IMR-90 (cell line): Measurements from ENCODE around the gene HEXD. TPM values are rescaled to one million over a fixed set of nuclear protein-coding genes. Genes with fewer than 3 reads are reported as not detected.

Experiments
- ATAC-seq: fragments of 200-7000 bp; cut with Tn5 transposase; 2 replicates; pipeline ENCODE4 v1.9.1; 2020; ENCODE audit warnings: low read depth, mild to moderate bottlenecking, moderate library complexity
- BruUV-seq: library from RNA; stranded (reverse); fragments of 400-500 nt; replicated peaks from 2 replicates; lab custom pipeline; 2021; lab: Mats Ljungman, UMichigan
- CTCF ChIA-PET: fragments of 300-600 bp; formaldehyde crosslinking; extraction: SDS; loops from one replicate; lab custom pipeline; 2021; ENCODE audit warnings: antibody characterized with exemption; lab: Yijun Ruan, JAX
- POLR2A ChIA-PET: fragments of 300-600 bp; sonication (Branson Sonifier 250); formaldehyde crosslinking; loops from one replicate; lab custom pipeline; 2022; ENCODE audit warnings: antibody characterized with exemption; ENCODE audit not compliant: unreplicated experiment; lab: Charles Lee
- DNase-seq: peaks from one replicate; pipeline ENCODE4 v3.0.0; 2013
- H2AFZ ChIP-seq: replicated peaks from 2 replicates; pipeline ENCODE3; 2013; ENCODE audit warnings: low read length, mild to moderate bottlenecking; ENCODE audit not compliant: poor library complexity
- H2AK5ac ChIP-seq: 2 replicates; pipeline ENCODE4 v1.6.1; 2013; ENCODE audit warnings: low read depth, low read length, inconsistent platforms
- H2AK9ac ChIP-seq: replicated peaks from 2 replicates; pipeline ENCODE3; 2013; ENCODE audit warnings: mild to moderate bottlenecking, low read depth, low read length, moderate library complexity; ENCODE audit not compliant: poor library complexity
- H2BK120ac ChIP-seq: 2 replicates; pipeline ENCODE4 v1.6.1; 2013; ENCODE audit warnings: low read depth, low read length, inconsistent platforms
- H2BK15ac ChIP-seq: 3 replicates; pipeline ENCODE4 v1.6.1; 2013; ENCODE audit warnings: low read depth, low read length, inconsistent platforms
- H2BK20ac ChIP-seq: 2 replicates; pipeline ENCODE4 v1.6.1; 2013; ENCODE audit warnings: low read depth, mild to moderate bottlenecking, inconsistent platforms, low read length, moderate library complexity
- H2BK5ac ChIP-seq: 2 replicates; pipeline ENCODE4 v1.6.1; 2013; ENCODE audit warnings: mild to moderate bottlenecking, low read depth, low read length, inconsistent platforms; ENCODE audit not compliant: poor library complexity, severe bottlenecking
- H3K14ac ChIP-seq: replicated peaks from 2 replicates; pipeline ENCODE4 v1.6.1; 2013; ENCODE audit warnings: low read depth, low read length, inconsistent platforms
- H3K18ac ChIP-seq: 2 replicates; pipeline ENCODE4 v1.6.1; 2013; ENCODE audit warnings: low read depth, low read length, control low read depth
- H3K23ac ChIP-seq: 2 replicates; pipeline ENCODE4 v1.6.1; 2013; ENCODE audit warnings: low read depth, low read length, inconsistent platforms
- H3K27ac ChIP-seq: 2 replicates; pipeline ENCODE4 v1.5.1; 2013; ENCODE audit warnings: mild to moderate bottlenecking, control low read depth, low read length; ENCODE audit not compliant: insufficient read depth
- H3K27me3 ChIP-seq: 2 replicates; pipeline ENCODE4 v1.6.1; 2013; ENCODE audit warnings: low read length; ENCODE audit not compliant: control insufficient read depth, insufficient read depth
- H3K36me3 ChIP-seq: 2 replicates; pipeline ENCODE4 v1.6.1; 2013; ENCODE audit warnings: low read length, mixed read lengths; ENCODE audit not compliant: control insufficient read depth, insufficient read depth
- H3K4ac ChIP-seq: 2 replicates; pipeline ENCODE4 v1.6.1; 2013; ENCODE audit warnings: low read depth, low read length, inconsistent platforms
- H3K4me1 ChIP-seq: 2 replicates; pipeline ENCODE4 v1.6.1; 2013; ENCODE audit warnings: low read length, mixed read lengths; ENCODE audit not compliant: control insufficient read depth, insufficient read depth
- H3K4me2 ChIP-seq: 2 replicates; pipeline ENCODE4 v1.6.1; 2013; ENCODE audit warnings: low read depth, mild to moderate bottlenecking, control low read depth, low read length, moderate library complexity
- H3K4me3 ChIP-seq: 2 replicates; pipeline ENCODE4 v1.5.1; 2013; ENCODE audit warnings: low read depth, mild to moderate bottlenecking, control low read depth, low read length, moderate library complexity; ENCODE audit not compliant: insufficient read depth
- H3K56ac ChIP-seq: 2 replicates; pipeline ENCODE4 v1.6.1; 2013; ENCODE audit warnings: low read length, inconsistent platforms; ENCODE audit not compliant: insufficient read depth; ENCODE audit errors: extremely low read depth
- H3K79me1 ChIP-seq, 2 experiments: 2 replicates each; pipeline ENCODE4 v1.6.1; 2013; ENCODE audit warnings: low read length in 2 of 2, inconsistent platforms in 1 of 2, low read depth in 1 of 2
- H3K9ac ChIP-seq: 2 replicates; pipeline ENCODE4 v1.6.1; 2013; ENCODE audit warnings: low read depth, low read length, control low read depth
- H3K9me1 ChIP-seq: 2 replicates; pipeline ENCODE4 v1.6.1; 2013; ENCODE audit warnings: low read length, inconsistent platforms; ENCODE audit not compliant: insufficient read depth
- H3K9me3 ChIP-seq: 2 replicates; pipeline ENCODE4 v1.6.1; 2013; ENCODE audit warnings: low read length; ENCODE audit not compliant: control insufficient read depth, insufficient read depth
- H4K20me1 ChIP-seq: 2 replicates; pipeline ENCODE4 v1.6.1; 2013; ENCODE audit warnings: low read length, inconsistent platforms; ENCODE audit not compliant: insufficient read depth
- H4K5ac ChIP-seq: 2 replicates; pipeline ENCODE4 v1.6.1; 2013; ENCODE audit warnings: mild to moderate bottlenecking, low read depth, low read length, control low read depth
- H4K8ac ChIP-seq, 2 experiments: 2 replicates each; pipeline ENCODE4 v1.6.1; 2013; ENCODE audit warnings: low read depth in 2 of 2, low read length in 2 of 2, control low read depth in 1 of 2, inconsistent platforms in 1 of 2
- H4K91ac ChIP-seq: 2 replicates; pipeline ENCODE4 v1.6.1; 2013; ENCODE audit warnings: low read depth, low read length, inconsistent platforms; ENCODE audit not compliant: insufficient read depth
- BHLHE40 ChIP-seq: fragments of 150-350 bp; IDR thresholded peaks from 2 replicates; pipeline ENCODE4 v1.6.1; 2016; ENCODE audit warnings: mild to moderate bottlenecking, low read depth, low read length
- MXI1 ChIP-seq: IDR thresholded peaks from 2 replicates; pipeline ENCODE4 v1.6.1; 2012; ENCODE audit warnings: low read depth, mild to moderate bottlenecking, low read length, moderate library complexity, borderline replicate concordance
- RAD21 ChIP-seq: IDR thresholded peaks from 2 replicates; pipeline ENCODE4 v1.6.1; 2012; ENCODE audit warnings: low read length, improper control_type of control experiment
- RFX5 ChIP-seq: IDR thresholded peaks from 2 replicates; pipeline ENCODE4 v1.8.0; 2012; ENCODE audit warnings: low read depth, mild to moderate bottlenecking, low read length, moderate library complexity
- SMC3 ChIP-seq: fragments of 150-350 bp; IDR thresholded peaks from 2 replicates; pipeline ENCODE4 v1.6.1; 2016; ENCODE audit warnings: low read depth, mild to moderate bottlenecking, antibody characterized with exemption, low read length, moderate library complexity
- WGBS, 2 experiments: methylation state at CpG; one replicate each; pipeline versions ENCODE4 v1.1.5 to v1.1.7; 2013; ENCODE audit warnings: missing lambda C conversion rate in 2 of 2; ENCODE audit not compliant: insufficient read length in 1 of 2; ENCODE audit errors: extremely low coverage in 2 of 2; 5-methylcytosine and 5-hydroxymethylcytosine counted together
- dilution Hi-C: fragments of 300-500 bp; cut with HindIII; formaldehyde crosslinking; loops from one replicate; pipeline ENCODE4 v1.14.3; 2018; ENCODE audit warnings: low sequenced_read_pairs; ENCODE audit not compliant: unreplicated experiment
- in situ Hi-C: fragments of 300-500 bp; cut with MboI; formaldehyde crosslinking; loops from 3 replicates; pipeline ENCODE4 v1.14.3; 2019; ENCODE audit warnings: low sequenced_read_pairs, inconsistent platforms, mixed read lengths
- intact Hi-C: fragments of 100-400 bp; cut with micrococcal nuclease; formaldehyde crosslinking; loops from 2 replicates; pipeline ENCODE4 v1.10.0; 2022
- polyA plus RNA-seq, 3 experiments: library from polyadenylated mRNA; depleted of rRNA; stranded (reverse); fragments of >200 nt; gene quantifications; 2 replicates each; pipeline ENCODE4 v1.2.3, GENCODE V29; 2012; ENCODE audit warnings: low replicate concordance in 1 of 3
- total RNA-seq: library from RNA; depleted of rRNA; stranded (reverse); fragments of >200 nt; gene quantifications from 2 replicates; pipeline ENCODE4 v1.2.3, GENCODE V29; 2012

HEXD gene
- total and polyA plus RNA-seq, 2 of the 4 experiments (the other 2 are of a cell fraction): 3.8 to 9.5 TPM

DNA sequence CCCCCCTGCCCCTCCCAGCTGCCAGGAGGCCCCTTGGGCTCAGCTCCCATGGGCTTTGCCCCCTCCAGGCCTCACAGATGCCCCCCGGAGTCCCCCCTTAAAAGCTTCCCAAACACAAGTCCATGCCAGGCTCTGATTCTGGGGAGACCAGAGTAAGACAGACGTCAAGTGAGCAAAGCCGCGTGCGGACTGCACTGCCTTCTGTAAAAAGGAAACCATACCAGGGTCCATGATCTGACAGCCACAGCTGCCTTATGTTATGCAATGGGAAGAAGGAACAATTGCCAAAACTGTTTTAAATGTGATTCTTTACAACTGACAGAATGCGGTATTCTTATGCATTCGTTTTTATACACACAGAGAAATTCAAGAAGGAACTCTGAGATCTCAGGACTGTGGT, 17.9 kb upstream of the HEXD start:
- Histone ChIP-seq H3K23ac (no peak overlapping the region), H4K91ac (no peak overlapping the region), H3K14ac (no peak overlapping the region), H3K4me3 (no peak overlapping the region), H4K20me1 (peaks cover 7% of the 10 kb centered on the region), H3K4ac (no peak overlapping the region), H3K9me1 (no peaks in the 10 kb centered on the region), H4K5ac (no peak overlapping the region), H4K8ac (no peak overlapping the region), H3K9ac (no peak overlapping the region), H3K56ac (no peak overlapping the region), H2AK9ac (no peak overlapping the region), H3K9me3 (no peaks in the 10 kb centered on the region), H3K27ac (no peak overlapping the region), H2AK5ac (no peak overlapping the region), H3K4me1 (peaks cover 12% of the 10 kb centered on the region), H2BK20ac (no peak overlapping the region), H2BK120ac (no peak overlapping the region), H3K27me3 (no peaks in the 10 kb centered on the region), H3K18ac (no peak overlapping the region), H2AFZ (no peak overlapping the region), H2BK5ac (no peak overlapping the region), H3K79me1 (no peaks in the 10 kb centered on the region), H2BK15ac (no peak overlapping the region), H3K4me2 (no peak overlapping the region), H3K36me3 (peaks cover 6% of the 10 kb centered on the region; the same call in 1 of the 2 replicates)
- ChIA-PET CTCF (no interaction called here), POLR2A (interaction anchor here (0.6 kb wide), 1 partner anchor 39 kb away, joined by 5 read pairs; no protein-coding TSS in a partner anchor)
- no TSS peak for BruUV-seq
- dilution Hi-C loops: no loop called here
- in situ Hi-C loops: no loop called here
- TF ChIP-seq SMC3 (no peak), BHLHE40 (no peak), RFX5 (no peak), RAD21 (no peak), MXI1 (no peak)
- 78% methylated on average over 4 of the region's 7 CpGs; no CpG with 5 or more reads in 1 of the 2 experiments for WGBS, 2 experiments
- DNase-seq (peak; percentile 5), ATAC-seq (no peak)
- intact Hi-C loops: no loop called here
